Fibroblast of lung (primary cell): ENCODE results near the gene CACNA2D3. TPM values are rescaled to one million over a fixed set of nuclear protein-coding genes. Genes with fewer than 3 reads are reported as not detected.

ENCODE experiments used
- DNase-seq, 2 donors: peaks; one replicate each; pipeline versions ENCODE4 v3.0.0 to v3.0.0-alpha.2; 2010; ENCODE audit warnings: low read depth in 2 of 2
- H2AFZ ChIP-seq: 2 replicates; pipeline ENCODE4 v1.5.1; 2012; ENCODE audit warnings: low read length, control low read depth, inconsistent platforms
- H3K27ac ChIP-seq: 2 replicates; pipeline ENCODE4 v1.5.1; 2011; ENCODE audit warnings: low read length, control low read depth; ENCODE audit not compliant: insufficient read depth
- H3K27me3 ChIP-seq: 2 replicates; pipeline ENCODE4 v1.5.1; 2011; ENCODE audit warnings: mild to moderate bottlenecking, low read length; ENCODE audit not compliant: control insufficient read depth, insufficient read depth
- H3K36me3 ChIP-seq: 2 replicates; pipeline ENCODE4 v1.5.1; 2011; ENCODE audit warnings: low read length; ENCODE audit not compliant: control insufficient read depth, insufficient read depth
- H3K4me1 ChIP-seq: 2 replicates; pipeline ENCODE4 v1.5.1; 2011; ENCODE audit warnings: low read length; ENCODE audit not compliant: control insufficient read depth, insufficient read depth; ENCODE audit errors: extremely low read depth
- H3K4me2 ChIP-seq: 2 replicates; pipeline ENCODE4 v1.5.1; 2011; ENCODE audit warnings: low read length, control low read depth; ENCODE audit not compliant: insufficient read depth; ENCODE audit errors: extremely low read depth
- H3K4me3 ChIP-seq, 4 experiments: fragments of 200-600 bp in 1 of 4; sonication (generic) in 1 of 4; replicated peaks in 1 of 4; 2 replicates each; pipeline ENCODE4 v1.5.1; 2011 to 2016; ENCODE audit warnings: low read length in 4 of 4, low read depth in 3 of 4, mild to moderate bottlenecking in 3 of 4, control low read depth in 2 of 4, inconsistent platforms in 1 of 4, mixed read lengths in 1 of 4; ENCODE audit not compliant: insufficient read depth in 1 of 4; ENCODE audit errors: control extremely low read depth in 1 of 4
- H3K79me2 ChIP-seq: 2 replicates; pipeline ENCODE4 v1.5.1; 2012; ENCODE audit warnings: mild to moderate bottlenecking, low read length, inconsistent platforms; ENCODE audit not compliant: control insufficient read depth, insufficient read depth
- H3K9ac ChIP-seq: 2 replicates; pipeline ENCODE4 v1.5.1; 2011; ENCODE audit warnings: mild to moderate bottlenecking, low read length, control low read depth; ENCODE audit not compliant: insufficient read depth
- H3K9me3 ChIP-seq: 2 replicates; pipeline ENCODE4 v1.5.1; 2012; ENCODE audit warnings: low read depth, low read length; ENCODE audit not compliant: control insufficient read depth, insufficient read depth
- H4K20me1 ChIP-seq: 2 replicates; pipeline ENCODE4 v1.5.1; 2011; ENCODE audit warnings: low read length; ENCODE audit not compliant: control insufficient read depth, insufficient read depth; ENCODE audit errors: extremely low read depth
- CTCF ChIP-seq, 2 donors: IDR thresholded peaks in 1 of 2; conservative IDR thresholded peaks in 1 of 2; 1 replicate in 1 of 2; 2 replicates in 1 of 2; pipeline ENCODE4 v1.5.1; 2011 to 2012; ENCODE audit warnings: low read length in 2 of 2, control low read depth in 1 of 2, inconsistent platforms in 1 of 2, low read depth in 1 of 2, mild to moderate bottlenecking in 1 of 2
- EZH2 ChIP-seq: IDR thresholded peaks from 2 replicates; pipeline ENCODE4 v1.5.1; 2012; ENCODE audit warnings: low read length, control low read depth, mild to moderate bottlenecking; ENCODE audit errors: missing control alignments
- polyA plus RNA-seq, 2 donors: library from polyadenylated mRNA; depleted of rRNA in 1 of 2; stranded (reverse) in 1 of 2; unstranded in 1 of 2; fragments of >200 nt; gene quantifications; 2 replicates each; pipeline ENCODE4 v1.2.1, GENCODE V29; 2011 to 2012; ENCODE audit warnings: missing spikeins in 1 of 2
- total RNA-seq: library from RNA; depleted of rRNA; stranded (reverse); fragments of >200 nt; gene quantifications from 2 replicates; pipeline ENCODE4 v1.2.1, GENCODE V29; 2014

The CACNA2D3 gene
- total and polyA plus RNA-seq, 2 donors (not counting 1 experiment from before 2014, with no cell fraction given): 1.8 to 11.5 TPM

DNA sequence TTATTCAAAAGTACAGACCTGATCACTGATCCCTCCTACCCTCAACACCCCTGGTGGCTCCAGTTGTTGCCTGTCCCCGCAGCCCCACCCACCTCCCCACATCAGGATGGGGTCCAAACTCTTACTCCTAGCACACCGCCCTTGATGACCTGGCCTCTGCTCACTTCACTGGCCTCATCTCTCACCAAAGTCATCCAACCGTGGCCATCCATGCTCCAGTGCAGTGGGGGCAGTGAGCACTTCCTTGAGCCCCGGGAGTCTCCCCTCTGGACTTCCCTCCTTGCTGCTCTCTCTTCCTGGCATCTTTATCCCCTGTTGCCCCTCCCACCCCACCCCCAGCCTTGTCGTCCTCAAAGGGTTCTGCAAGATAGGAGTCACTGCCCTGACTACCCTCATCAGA is 191.1 kb downstream of the CACNA2D3 start:
- H3K9ac ChIP-seq: no peak overlapping the region
- H3K79me2 ChIP-seq: no peaks in the 10 kb centered on the region
- H3K27me3 ChIP-seq: no peaks in the 10 kb centered on the region
- no peaks in the 10 kb centered on the region for H3K4me1 ChIP-seq
- no peak overlapping the region for H3K27ac ChIP-seq
- DNase-seq: no peak
- no peaks in the 10 kb centered on the region for H4K20me1 ChIP-seq
- no peak overlapping the region for H3K4me3 ChIP-seq
- H2AFZ ChIP-seq: no peak overlapping the region
- no peaks in the 10 kb centered on the region for H3K9me3 ChIP-seq
- no peaks in the 10 kb centered on the region for H3K36me3 ChIP-seq
- no peak overlapping the region for H3K4me2 ChIP-seq
- TF ChIP-seq EZH2: no peak
- TF ChIP-seq CTCF (conservative IDR thresholded peaks at IDR 0.05 in 1 of 2, IDR thresholded peaks at IDR 0.05 in 1 of 2; ENCODE audit: low read depth in 1 of 2, low read length in 2 of 2): no peak

DNA sequence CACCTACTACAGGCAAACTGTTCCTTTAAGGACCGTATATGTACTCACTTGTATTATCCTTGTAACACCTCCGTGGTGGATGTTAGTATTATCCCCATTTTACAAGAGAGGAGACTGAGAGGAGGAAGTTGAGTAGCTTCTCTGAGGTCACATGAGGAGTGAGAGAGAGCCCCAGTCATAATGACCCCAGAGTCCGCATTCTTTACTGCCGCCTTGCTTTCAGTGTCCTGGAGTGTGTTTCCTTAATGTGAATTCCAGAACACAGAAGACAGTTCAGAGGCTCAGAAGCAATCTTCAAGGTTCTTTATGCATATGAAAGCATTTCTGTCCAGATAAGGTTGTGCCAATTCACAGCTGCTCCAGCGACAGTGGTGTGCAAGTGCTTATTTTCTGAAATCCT is 199.2 kb downstream of the CACNA2D3 start:
- H2AFZ ChIP-seq: no peak overlapping the region
- no peak overlapping the region for H3K4me3 ChIP-seq
- no peaks in the 10 kb centered on the region for H3K36me3 ChIP-seq
- H3K79me2 ChIP-seq: no peaks in the 10 kb centered on the region
- H3K9ac ChIP-seq: no peak overlapping the region
- no peaks in the 10 kb centered on the region for H3K4me1 ChIP-seq
- no peak overlapping the region for H3K27ac ChIP-seq
- H4K20me1 ChIP-seq: no peaks in the 10 kb centered on the region
- no peak overlapping the region for H3K4me2 ChIP-seq
- TF ChIP-seq EZH2 (no peak), CTCF (conservative IDR thresholded peaks at IDR 0.05 in 1 of 2, IDR thresholded peaks at IDR 0.05 in 1 of 2; ENCODE audit: low read depth in 1 of 2, low read length in 2 of 2) (no peak)
- DNase-seq: no peak
- no peaks in the 10 kb centered on the region for H3K27me3 ChIP-seq
- no peaks in the 10 kb centered on the region for H3K9me3 ChIP-seq

DNA sequence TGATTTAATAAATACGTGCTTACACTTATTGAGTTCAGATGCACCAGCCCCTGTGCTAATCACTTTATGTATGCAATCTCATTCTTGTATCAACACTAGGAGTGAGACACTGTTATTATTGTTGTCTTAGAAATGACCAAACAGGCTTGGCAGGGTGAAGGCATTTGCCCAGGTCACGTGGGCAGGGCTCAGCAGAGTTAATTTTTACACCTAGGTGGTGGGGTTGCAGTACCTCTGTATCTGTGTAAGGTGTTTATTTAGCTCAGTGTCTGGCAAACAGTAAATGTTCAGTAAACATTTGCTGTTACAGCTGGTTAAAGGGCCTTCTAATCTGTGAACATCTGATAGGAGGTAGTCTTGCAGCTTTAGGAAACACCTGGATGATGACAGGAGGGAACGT is 200.0 kb downstream of the CACNA2D3 start:
- TF ChIP-seq CTCF (conservative IDR thresholded peaks at IDR 0.05 in 1 of 2, IDR thresholded peaks at IDR 0.05 in 1 of 2; ENCODE audit: low read depth in 1 of 2, low read length in 2 of 2): no peak
- no peak for TF ChIP-seq EZH2
- Histone ChIP-seq H3K9ac (no peak overlapping the region), H3K27me3 (no peaks in the 10 kb centered on the region), H2AFZ (no peak overlapping the region), H3K79me2 (no peaks in the 10 kb centered on the region), H3K9me3 (no peaks in the 10 kb centered on the region), H3K36me3 (no peaks in the 10 kb centered on the region), H4K20me1 (no peaks in the 10 kb centered on the region), H3K4me3 (no peak overlapping the region), H3K4me2 (no peak overlapping the region), H3K4me1 (no peaks in the 10 kb centered on the region), H3K27ac (no peak overlapping the region)
- no peak for DNase-seq
